Measurements from ENCODE around the gene CEMIP.

DNA sequence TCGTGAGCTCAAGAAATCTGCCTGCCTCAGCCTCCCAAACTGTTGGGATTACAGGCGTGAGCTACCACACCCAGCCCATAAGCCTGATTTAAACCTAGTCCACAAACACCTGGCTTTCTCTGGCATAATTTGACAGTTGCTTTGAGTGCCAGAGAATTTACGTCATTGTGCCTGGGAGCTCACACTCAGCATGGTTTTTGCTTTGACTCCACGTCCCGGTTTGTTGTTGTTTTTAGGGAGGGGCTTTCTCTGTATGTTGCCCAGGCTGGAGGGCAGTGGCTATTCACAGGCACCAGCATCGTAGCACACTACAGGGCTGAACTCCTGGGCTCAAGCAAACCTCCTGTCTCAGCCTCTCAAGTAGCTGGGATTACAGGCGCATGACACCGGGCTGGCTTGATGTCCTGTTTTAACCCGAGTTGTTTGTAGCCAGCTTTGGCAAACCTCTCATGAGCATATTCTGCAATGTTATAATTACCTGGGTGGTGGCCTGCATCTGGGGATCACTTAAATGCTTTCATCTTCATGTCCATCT lies 32.7 kb downstream of the CEMIP start:
- no peak for TF ChIP-seq SP1 (IDR thresholded peaks at IDR 0.05)
- TF ChIP-seq ZNF384 (IDR thresholded peaks at IDR 0.05): no peak
- no peak for TF ChIP-seq FOXK2 (IDR thresholded peaks at IDR 0.05)
- TF ChIP-seq LEF1 (IDR thresholded peaks at IDR 0.05; ENCODE audit: borderline replicate concordance): no peak
- no peak for TF ChIP-seq BHLHE40 (IDR thresholded peaks at IDR 0.05; ENCODE audit: borderline replicate concordance)
- no peak for TF ChIP-seq ARNT (IDR thresholded peaks at IDR 0.05)
- TF ChIP-seq SUZ12 (IDR thresholded peaks at IDR 0.05): no peak
- no peak for TF ChIP-seq TARDBP (IDR thresholded peaks at IDR 0.05)
- no peak for TF ChIP-seq FOXA1 (IDR thresholded peaks at IDR 0.05)
- TF ChIP-seq HDGF (IDR thresholded peaks at IDR 0.05; ENCODE audit: borderline replicate concordance): no peak
- TF ChIP-seq PKNOX1 (IDR thresholded peaks at IDR 0.05): no peak
